COLO829 (cell line): ENCODE results near the gene RCE1.

Source experiments
- DNase-seq: peaks from one replicate; pipeline ENCODE4 v3.0.0; 2012; ENCODE audit warnings: low spot score

RCE1 gene

DNA sequence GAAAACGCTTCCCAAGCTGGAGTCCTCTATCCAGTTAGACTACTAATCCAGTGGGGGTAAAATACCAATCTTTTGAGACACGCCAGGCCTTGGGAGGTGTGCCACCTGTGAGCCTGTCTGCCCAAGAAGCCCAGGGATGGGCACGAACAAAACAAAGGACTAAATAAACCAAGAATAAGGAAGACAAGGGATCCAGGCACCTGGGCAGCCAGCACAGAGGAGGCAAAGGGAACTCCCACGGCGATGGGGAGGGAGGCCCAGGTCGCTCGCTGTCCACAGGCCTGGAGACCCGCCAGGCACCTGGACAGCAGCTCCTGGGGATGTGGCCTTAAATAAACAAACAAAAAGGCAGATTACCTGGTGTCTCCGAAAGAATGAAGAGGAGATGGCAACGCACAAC, 45.0 kb downstream of the RCE1 start:
- DNase-seq: no peak

DNA sequence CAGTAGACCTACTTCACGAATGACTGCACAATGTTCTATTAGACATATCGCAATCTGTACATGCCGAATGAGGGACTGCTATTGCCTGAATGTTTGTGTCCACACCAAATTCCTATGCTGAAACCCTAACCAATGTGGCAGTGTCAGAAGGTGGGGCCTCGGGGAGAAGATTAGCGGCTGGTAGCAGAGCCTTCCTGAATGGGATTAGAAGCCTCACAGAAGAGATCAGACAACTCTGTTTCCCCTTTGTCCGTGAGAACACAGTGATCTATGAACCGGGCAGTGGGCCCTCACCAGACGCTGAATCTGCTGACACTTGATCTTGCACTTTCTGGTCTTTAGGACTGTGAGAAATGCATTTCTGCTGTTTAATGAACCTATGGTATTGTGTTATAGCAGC, 46.7 kb downstream of the RCE1 start:
- no peak for DNase-seq

DNA sequence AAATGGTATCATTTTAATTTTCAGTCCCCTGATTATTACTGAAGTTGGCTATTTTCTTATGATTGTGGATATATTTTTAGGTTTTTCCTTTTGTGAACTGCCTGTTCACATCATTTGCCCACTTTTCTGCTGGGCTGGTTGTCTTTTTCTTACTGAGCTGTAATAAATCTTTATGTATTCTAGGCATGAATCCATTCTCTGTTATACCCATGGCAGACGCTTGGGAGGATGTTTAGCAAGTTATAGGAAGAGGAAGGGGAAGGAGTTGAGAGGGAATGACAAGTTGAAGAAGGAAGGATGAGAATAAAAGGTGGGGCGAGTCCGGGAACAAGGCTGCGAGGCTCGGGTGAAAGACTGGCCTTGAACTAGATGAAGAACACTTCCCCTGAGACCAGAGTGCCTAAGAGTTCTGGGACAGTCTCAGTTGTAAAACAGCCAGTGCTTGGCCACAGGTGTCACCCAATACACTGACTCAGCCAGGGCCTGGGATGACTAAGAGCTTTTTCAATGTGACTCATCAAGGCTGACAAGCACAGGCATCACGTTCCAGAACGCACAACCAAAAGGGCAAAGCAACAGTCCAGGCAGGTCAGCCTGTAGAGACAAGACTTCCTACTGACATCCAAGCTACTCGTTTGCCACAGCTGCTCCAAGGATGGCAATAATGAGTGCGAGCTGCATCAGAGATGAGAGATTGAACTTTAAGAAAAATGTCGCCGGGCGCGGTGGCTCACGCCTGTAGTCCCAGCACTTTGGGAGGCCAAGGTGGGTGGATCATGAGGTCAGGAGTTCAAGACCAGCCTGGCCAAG, 48.8 kb downstream of the RCE1 start:
- peak; percentile 75 for DNase-seq

DNA sequence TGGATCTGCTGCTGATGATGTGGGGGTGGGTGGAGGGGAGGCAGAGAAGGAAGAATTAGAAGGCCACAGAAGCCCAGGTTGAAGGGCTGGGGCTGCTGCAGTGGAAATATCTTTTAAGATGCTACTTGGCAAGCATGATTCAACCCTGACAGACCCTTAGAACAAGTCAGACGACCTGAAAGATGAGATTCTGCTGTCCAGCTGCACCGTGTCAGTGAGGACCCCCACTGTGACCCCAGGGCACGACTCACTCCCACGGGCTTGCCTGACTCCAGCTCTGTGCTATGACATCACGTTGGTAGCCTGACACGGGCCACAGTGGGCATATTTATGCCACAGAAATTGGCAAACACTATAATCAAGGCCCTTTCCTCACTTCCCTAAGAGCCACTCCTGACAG, 49.7 kb downstream of the RCE1 start:
- DNase-seq: no peak

DNA sequence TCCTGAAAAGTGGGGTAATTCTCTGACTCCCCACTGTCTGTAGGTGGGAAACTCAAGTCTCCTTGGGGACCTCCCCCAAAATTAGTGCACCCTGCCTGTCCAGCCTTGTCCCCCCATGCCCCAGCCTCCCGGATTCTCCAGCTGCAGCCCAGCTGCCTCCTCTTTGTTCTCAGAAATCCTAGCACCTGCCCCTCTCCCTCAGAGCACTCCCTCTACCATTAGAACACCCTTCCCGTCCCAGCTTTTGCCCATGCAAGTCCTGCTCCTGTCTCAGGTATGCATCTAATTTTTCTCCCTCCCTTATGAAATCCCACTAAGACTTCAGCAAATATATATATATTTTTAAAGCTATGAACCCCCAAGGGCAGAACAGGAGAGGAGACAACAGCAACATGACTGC, 50.9 kb downstream of the RCE1 start:
- no peak for DNase-seq
